Hepatocyte (in vitro differentiated cells): Measurements from ENCODE around the gene BRINP2.

Experiments used
- CTCF ChIP-seq: fragments of 200-600 bp; sonication (generic); IDR thresholded peaks from 2 replicates; pipeline ENCODE4 v1.5.1; 2016; ENCODE audit warnings: antibody characterized with exemption, mild to moderate bottlenecking; ENCODE audit not compliant: poor library complexity
- EZH2phosphoT487 ChIP-seq: fragments of 200-600 bp; sonication (generic); IDR thresholded peaks from one replicate; pipeline ENCODE4 v1.6.1; 2018; ENCODE audit warnings: antibody characterized with exemption, mild to moderate bottlenecking, low read depth, moderate library complexity; ENCODE audit not compliant: unreplicated experiment, severe bottlenecking

GRCh38 chr1:177211231-177211630 is 40.5 kb downstream of the BRINP2 start:
- no peak for TF ChIP-seq CTCF
- no peak for TF ChIP-seq EZH2phosphoT487
